ENCODE measurements around the gene ITPA. TPM values are rescaled to one million over a fixed set of nuclear protein-coding genes. Genes with fewer than 3 reads are reported as not detected.

The ITPA gene
- total and polyA plus RNA-seq, 2 of the 13 experiments (the other 11 are each of a cell fraction or from before 2014, with no cell fraction given) = 60.1 to 103 TPM

GRCh38 chr20:3204124-3204794, 5.0 kb upstream of the ITPA start, which contains the start of gene DDRGK1 (continued):
- TF ChIP-seq KMT2B (CRISPR knock-in tag; IDR thresholded peaks at IDR 0.05) (peak; percentile 79), ZNF281 (CRISPR knock-in tag; IDR thresholded peaks at IDR 0.05; ENCODE audit: borderline replicate concordance) (peak; percentile 47; the same call in 1 of the 2 replicates), ZBTB8A (CRISPR knock-in tag; IDR thresholded peaks at IDR 0.05; ENCODE audit: borderline replicate concordance, low read depth) (peak; percentile 53; the same call in 1 of the 2 replicates), GPN1 (CRISPR knock-in tag; IDR thresholded peaks at IDR 0.05; ENCODE audit: borderline replicate concordance) (no peak), HMG20B (CRISPR knock-in tag; conservative IDR thresholded peaks at IDR 0.05) (no peak), NFKBIZ (CRISPR knock-in tag; IDR thresholded peaks at IDR 0.05) (peak; percentile 73; the same call in 1 of the 2 replicates), ZNF75D (CRISPR knock-in tag; IDR thresholded peaks at IDR 0.05; ENCODE audit: borderline replicate concordance) (no peak), ZBTB43 (CRISPR knock-in tag; conservative IDR thresholded peaks at IDR 0.05) (peak; percentile 87), HNRNPLL (IDR thresholded peaks at IDR 0.05; ENCODE audit: low read depth, low read length, poor library complexity, severe bottlenecking) (peak; percentile 73), ZNF546 (CRISPR knock-in tag; conservative IDR thresholded peaks at IDR 0.05) (peak; percentile 84), HOXA7 (CRISPR knock-in tag; IDR thresholded peaks at IDR 0.05) (no peak), TOE1 (CRISPR knock-in tag; IDR thresholded peaks at IDR 0.05) (peak; percentile 37; the same call in 1 of the 2 replicates), HNF4G (IDR thresholded peaks at IDR 0.05; ENCODE audit: borderline replicate concordance, low read depth, low read length) (no peak), HNF4G (CRISPR knock-in tag; IDR thresholded peaks at IDR 0.05; ENCODE audit: borderline replicate concordance, low read depth) (0 out of 2 replicates have a peak, but pooled peaks have one; percentile 23), PHF8 (CRISPR knock-in tag; IDR thresholded peaks at IDR 0.05) (peak; percentile 98), ZNF839 (CRISPR knock-in tag; IDR thresholded peaks at IDR 0.05; ENCODE audit: borderline replicate concordance) (peak; percentile 40; the same call in 1 of the 2 replicates), NFE2 (CRISPR knock-in tag; IDR thresholded peaks at IDR 0.05) (no peak), ZNF724P (CRISPR knock-in tag; IDR thresholded peaks at IDR 0.05; ENCODE audit: borderline replicate concordance) (peak; percentile 40; the same call in 1 of the 2 replicates), TBP (CRISPR knock-in tag; IDR thresholded peaks at IDR 0.05) (no peak), ZNF780A (CRISPR knock-in tag; IDR thresholded peaks at IDR 0.05) (no peak)
- TF ChIP-seq, protein P1, sequence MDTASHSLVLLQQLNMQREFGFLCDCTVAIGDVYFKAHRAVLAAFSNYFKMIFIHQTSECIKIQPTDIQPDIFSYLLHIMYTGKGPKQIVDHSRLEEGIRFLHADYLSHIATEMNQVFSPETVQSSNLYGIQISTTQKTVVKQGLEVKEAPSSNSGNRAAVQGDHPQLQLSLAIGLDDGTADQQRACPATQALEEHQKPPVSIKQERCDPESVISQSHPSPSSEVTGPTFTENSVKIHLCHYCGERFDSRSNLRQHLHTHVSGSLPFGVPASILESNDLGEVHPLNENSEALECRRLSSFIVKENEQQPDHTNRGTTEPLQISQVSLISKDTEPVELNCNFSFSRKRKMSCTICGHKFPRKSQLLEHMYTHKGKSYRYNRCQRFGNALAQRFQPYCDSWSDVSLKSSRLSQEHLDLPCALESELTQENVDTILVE (CRISPR knock-in tag; IDR thresholded peaks at IDR 0.05) = peak; percentile 62; the same call in 1 of the 2 replicates
- TF ChIP-seq, protein P2, sequence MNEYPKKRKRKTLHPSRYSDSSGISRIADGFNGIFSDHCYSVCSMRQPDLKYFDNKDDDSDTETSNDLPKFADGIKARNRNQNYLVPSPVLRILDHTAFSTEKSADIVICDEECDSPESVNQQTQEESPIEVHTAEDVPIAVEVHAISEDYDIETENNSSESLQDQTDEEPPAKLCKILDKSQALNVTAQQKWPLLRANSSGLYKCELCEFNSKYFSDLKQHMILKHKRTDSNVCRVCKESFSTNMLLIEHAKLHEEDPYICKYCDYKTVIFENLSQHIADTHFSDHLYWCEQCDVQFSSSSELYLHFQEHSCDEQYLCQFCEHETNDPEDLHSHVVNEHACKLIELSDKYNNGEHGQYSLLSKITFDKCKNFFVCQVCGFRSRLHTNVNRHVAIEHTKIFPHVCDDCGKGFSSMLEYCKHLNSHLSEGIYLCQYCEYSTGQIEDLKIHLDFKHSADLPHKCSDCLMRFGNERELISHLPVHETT (CRISPR knock-in tag; conservative IDR thresholded peaks at IDR 0.05) = 0 out of 2 replicates have a peak, but pooled peaks have one; percentile 53
- TF ChIP-seq, protein P3, sequence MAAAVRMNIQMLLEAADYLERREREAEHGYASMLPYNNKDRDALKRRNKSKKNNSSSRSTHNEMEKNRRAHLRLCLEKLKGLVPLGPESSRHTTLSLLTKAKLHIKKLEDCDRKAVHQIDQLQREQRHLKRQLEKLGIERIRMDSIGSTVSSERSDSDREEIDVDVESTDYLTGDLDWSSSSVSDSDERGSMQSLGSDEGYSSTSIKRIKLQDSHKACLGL (CRISPR knock-in tag; IDR thresholded peaks at IDR 0.05) = peak; percentile 98

Data from HepG2 (cell line).